Erythroblast (primary cell): ENCODE results near the gene ZNF547.

Source experiments
- GATA1 ChIP-seq: IDR thresholded peaks from 2 replicates; pipeline ENCODE4 v1.6.1; 2011; ENCODE audit warnings: low read depth, mild to moderate bottlenecking, control low read depth, low read length, moderate library complexity
- POLR2A ChIP-seq: IDR thresholded peaks from 2 replicates; pipeline ENCODE4 v1.6.1; 2011; ENCODE audit warnings: mild to moderate bottlenecking, low read length

DNA sequence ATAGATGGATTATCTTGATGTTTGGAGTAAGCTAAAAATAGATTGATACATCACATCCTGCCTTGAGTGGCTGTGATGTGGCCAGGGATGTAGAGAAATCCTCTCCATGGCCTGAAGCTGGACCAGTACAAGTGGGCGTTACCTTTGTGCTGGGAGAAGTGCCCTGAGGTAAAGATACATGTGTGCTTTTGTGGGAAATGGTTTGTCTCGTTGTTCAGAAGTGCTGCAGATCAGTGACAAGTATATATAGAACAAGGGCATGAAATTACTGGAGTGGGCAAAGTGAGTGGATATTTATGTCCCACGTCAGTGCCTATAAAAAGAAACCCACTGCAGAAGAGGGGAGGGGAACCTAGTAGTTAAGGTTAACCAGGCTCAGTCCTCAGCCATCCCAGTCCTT, 24.5 kb upstream of the ZNF547 start:
- TF ChIP-seq POLR2A (no peak), GATA1 (no peak)
